ENCODE data around the gene RALGAPB.
"Not testable (repeated sequence)": the region's sequence is repeated elsewhere in the genome, so short reads cannot be mapped to it uniquely, and the experiment has no call there.

DNA sequence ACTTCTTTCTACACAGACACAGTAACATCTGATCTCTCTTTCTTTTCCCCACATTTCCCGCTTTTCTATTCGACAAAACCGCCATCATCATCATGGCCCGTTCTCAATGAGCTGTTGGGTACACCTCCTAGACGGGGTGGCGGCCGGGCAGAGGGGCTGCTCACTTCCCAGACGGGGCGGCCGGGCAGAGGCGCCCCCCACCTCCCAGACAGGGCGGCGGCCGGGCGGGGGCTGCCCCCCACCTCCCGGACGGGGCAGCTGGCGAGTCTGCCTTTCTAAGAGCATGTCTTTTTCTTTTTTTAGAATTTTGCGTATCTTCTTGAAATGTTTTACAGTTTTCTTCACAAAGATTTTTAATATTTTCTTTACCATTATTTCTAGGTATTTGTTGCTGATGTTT is 39.1 kb downstream of the RALGAPB start:
- TF ChIP-seq POLR2AphosphoS5, POLR2A (IDR thresholded peaks at IDR 0.05): not testable (repeated sequence)
- TF ChIP-seq, protein P1, sequence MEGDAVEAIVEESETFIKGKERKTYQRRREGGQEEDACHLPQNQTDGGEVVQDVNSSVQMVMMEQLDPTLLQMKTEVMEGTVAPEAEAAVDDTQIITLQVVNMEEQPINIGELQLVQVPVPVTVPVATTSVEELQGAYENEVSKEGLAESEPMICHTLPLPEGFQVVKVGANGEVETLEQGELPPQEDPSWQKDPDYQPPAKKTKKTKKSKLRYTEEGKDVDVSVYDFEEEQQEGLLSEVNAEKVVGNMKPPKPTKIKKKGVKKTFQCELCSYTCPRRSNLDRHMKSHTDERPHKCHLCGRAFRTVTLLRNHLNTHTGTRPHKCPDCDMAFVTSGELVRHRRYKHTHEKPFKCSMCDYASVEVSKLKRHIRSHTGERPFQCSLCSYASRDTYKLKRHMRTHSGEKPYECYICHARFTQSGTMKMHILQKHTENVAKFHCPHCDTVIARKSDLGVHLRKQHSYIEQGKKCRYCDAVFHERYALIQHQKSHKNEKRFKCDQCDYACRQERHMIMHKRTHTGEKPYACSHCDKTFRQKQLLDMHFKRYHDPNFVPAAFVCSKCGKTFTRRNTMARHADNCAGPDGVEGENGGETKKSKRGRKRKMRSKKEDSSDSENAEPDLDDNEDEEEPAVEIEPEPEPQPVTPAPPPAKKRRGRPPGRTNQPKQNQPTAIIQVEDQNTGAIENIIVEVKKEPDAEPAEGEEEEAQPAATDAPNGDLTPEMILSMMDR (IDR thresholded peaks at IDR 0.05), result not testable (repeated sequence)
